GM18505 (cell line): Measurements from ENCODE around the gene INPP5A.

Source experiments
- ATAC-seq: cut with Tn5 transposase; IDR thresholded peaks from one replicate; pipeline ENCODE4 v1.9.1; 2021; ENCODE audit not compliant: unreplicated experiment
- POLR2A ChIP-seq: IDR thresholded peaks from 4 replicates; pipeline ENCODE4 v1.6.1; 2011; ENCODE audit warnings: borderline replicate concordance; ENCODE audit not compliant: insufficient read depth, insufficient read length; ENCODE audit errors: extremely low read depth

The INPP5A gene

DNA sequence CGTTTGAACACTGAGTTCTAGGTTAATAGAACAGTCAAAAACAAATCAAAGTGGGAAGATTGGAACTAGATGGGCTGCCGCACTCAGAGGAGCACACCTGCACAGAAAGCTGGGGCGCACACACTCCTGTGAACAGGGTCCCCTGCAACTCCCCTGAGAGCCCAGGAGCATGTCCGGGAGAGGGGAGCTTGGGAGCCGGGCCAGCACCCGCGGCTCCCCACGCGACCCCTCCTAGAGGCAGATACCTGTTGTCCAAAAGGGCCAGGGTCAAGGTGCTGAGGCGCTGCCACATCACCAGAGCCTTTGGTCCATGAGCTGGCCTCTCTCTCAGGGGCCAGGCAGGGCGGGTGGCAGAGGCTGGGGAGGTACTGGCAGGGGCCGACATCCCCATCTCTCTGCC is 242.8 kb downstream of the INPP5A start:
- ATAC-seq = no peak
- TF ChIP-seq POLR2A = no peak

- no peak for TF ChIP-seq POLR2A
- no peak for ATAC-seq
Observed at GRCh38 chr10:132781556-132781955, 244.0 kb downstream of the INPP5A start.

- no peak for TF ChIP-seq POLR2A
- no peak for ATAC-seq
Observed at GRCh38 chr10:132783165-132783939, 245.8 kb downstream of the INPP5A start.

- no peak for TF ChIP-seq POLR2A
- no peak for ATAC-seq
Observed at GRCh38 chr10:132783940-132784865, 246.6 kb downstream of the INPP5A start.

- TF ChIP-seq POLR2A = no peak
- no peak for ATAC-seq
Observed at GRCh38 chr10:132784866-132785722, 247.5 kb downstream of the INPP5A start.

GRCh38 chr10:132785723-132786475 is 248.3 kb downstream of the INPP5A start, which contains the start of gene NKX6-2:
Gene NKX6-2 (minus strand): TSS chr10:132786147. CDS start chr10:132785948, 199 bp downstream.
- no peak for ATAC-seq
- TF ChIP-seq POLR2A = no peak

DNA sequence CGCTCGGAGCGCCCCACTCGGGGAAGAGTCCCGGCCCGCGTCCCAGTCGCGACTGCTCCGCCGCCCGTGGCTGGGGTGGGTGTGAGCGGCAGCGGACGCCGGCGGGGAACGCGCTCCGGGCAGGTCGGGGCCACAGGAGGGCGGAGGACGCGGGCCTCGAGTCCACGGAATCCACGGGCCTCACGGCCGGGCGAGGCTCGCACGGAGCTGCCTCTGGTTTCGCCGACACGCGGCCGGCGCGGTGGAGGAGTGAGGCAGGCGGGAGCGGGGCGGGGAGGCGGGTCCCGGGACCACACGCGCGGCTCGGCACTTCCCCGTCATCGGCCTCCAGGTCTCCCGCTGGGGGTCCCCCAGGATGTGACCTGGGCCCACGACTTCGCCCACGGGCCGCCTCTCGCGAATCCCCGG is 248.9 kb downstream of the INPP5A start:
- no peak for TF ChIP-seq POLR2A
- ATAC-seq = no peak

GRCh38 chr10:132786884-132787494 is 249.4 kb downstream of the INPP5A start:
- no peak for ATAC-seq
- no peak for TF ChIP-seq POLR2A

GRCh38 chr10:132787495-132788179 is 250.1 kb downstream of the INPP5A start:
- no peak for ATAC-seq
- no peak for TF ChIP-seq POLR2A

- TF ChIP-seq POLR2A = no peak
- no peak for ATAC-seq
Observed at GRCh38 chr10:132788180-132788830, 250.7 kb downstream of the INPP5A start.

GRCh38 chr10:132788831-132789219 is 251.2 kb downstream of the INPP5A start:
- TF ChIP-seq POLR2A = no peak
- no peak for ATAC-seq
